GM19238 (cell line): ENCODE data around the gene IL19.
"Not testable (repeated sequence)": the region's sequence is repeated elsewhere in the genome, so short reads cannot be mapped to it uniquely, and the experiment has no call there.

Source experiments
- DNase-seq: peaks from one replicate; pipeline ENCODE4 v3.0.0; 2011; ENCODE audit warnings: low spot score; ENCODE audit not compliant: insufficient read length

IL19 gene

DNA sequence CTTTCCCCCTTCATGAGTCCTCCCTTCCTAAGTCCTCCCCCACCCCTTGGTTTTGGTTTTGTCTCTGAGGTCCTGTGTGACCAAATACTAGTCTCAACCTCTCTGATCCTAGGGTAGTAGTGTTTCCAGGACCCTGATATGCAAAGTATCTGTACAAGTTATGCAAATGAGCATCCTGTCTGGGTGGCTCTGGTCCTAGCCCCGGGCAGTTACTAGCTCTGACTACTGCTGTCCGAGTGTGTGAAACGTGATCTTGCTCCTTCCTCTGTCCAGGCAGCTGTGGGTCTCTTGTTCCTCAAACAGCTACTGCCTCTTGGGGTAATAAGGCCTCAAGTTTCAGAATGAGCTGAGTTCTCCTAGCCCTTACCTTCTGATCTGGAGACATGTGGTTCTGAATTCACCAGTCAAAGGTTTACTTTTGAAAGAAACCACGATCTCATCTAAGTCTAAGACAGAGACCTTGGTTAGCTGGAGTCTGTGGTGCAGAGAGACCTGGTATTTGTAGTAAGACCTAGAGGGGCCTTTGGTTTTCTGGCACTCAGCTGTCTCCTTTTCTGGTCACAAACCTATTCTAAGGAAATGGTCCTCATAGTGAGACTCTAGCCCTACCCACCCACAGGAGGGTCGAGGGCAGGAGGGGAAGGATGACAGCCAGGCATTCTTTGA lies 31.0 kb upstream of the IL19 start:
- peak; percentile 76 for DNase-seq

DNA sequence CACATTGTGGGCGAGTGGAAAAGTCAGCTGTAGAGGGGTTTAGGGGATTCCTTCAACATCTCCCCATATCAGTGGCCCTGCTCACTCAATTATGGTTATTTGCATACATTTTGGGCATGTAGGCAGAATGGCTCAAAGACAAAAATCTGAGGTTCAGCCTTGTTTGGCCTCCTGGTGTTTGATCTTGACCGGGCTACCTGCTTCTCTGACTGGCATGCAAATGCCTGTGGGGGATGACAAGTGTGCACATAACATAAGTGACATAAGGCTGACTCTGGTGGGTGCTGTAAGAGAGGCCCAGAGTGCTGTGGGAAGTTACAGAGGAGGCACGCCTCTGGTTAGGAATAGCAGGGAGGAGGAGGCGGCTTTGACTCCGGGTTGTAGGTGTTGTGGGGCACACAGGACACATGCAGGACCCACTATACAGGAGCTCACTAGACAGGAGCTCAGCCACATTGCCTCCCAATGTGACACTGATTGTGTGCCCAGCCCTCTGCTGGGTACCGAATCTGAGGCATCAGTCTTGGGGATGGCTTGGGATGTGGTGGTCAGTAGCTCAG lies 29.4 kb upstream of the IL19 start:
- no peak for DNase-seq

DNA sequence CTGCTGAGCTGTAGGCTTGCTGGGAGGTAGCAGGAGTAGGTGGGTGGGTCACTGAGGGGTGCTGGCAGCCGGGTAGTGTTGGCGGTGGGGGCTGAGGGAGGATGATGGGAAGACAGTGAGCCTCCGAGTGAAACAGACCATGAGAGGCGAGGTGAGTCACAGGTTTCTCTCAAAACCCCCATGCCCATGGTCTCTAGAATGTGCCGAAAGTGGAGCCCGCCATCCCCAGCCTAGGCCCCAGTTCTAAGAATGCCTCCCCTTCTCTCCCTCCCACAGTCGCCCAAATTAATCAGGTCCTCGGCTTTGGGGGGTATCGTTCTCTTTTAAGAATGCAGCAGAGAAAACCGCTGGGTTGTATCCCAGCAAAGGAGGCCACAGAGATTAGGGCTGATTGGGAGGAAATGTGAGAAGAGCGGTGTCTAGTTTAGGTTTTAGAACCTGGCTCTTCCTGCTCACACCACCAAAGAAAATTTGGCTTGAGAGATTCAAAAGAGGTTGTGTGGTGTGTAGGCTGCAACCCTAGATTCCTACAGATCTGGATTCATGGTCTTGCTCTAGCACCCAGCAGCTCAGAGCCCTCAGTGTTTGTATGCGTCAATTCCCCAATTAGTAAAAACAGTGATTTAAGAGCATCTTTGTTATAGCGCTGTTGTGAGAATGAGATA lies 27.7 kb upstream of the IL19 start:
- DNase-seq = no peak

DNA sequence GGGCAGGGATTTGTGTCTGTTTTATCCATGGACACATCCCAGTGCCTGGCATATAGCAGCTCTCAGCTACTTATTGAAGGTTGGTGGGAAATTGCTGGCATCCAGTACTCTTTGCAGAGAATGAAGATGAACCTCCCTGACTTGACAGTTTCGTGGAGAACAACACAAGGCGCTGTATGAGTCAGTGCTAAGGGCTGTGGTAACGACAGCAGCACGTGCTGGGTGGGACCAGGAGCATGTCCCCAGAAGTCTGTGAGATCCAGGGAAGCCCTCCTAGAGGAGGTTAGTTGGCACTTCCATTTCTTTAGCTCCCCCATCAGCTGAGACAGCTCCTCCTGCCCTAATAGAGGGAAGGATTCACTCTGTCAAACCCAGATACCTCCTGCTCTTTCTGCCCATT lies 25.9 kb upstream of the IL19 start:
- no peak for DNase-seq

DNA sequence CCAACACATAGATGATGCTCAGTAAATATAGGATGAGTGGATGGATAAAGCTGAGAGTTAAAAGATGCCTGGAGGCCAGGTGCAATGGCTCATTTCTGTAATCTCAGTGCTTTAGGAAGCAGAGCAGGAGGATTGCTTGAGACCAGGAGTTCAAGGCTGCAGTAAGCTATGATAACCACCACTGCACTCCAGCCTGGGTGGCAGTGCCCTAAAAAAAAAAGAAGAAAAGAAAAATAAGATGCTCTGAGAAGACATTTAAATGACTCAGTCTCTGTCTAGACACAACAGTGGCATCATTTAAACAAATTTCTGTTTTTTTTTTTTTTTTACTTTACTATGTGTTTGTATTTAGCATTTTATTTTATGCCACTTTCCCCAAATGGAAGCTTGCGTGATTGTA lies 25.3 kb upstream of the IL19 start:
- DNase-seq = no peak

DNA sequence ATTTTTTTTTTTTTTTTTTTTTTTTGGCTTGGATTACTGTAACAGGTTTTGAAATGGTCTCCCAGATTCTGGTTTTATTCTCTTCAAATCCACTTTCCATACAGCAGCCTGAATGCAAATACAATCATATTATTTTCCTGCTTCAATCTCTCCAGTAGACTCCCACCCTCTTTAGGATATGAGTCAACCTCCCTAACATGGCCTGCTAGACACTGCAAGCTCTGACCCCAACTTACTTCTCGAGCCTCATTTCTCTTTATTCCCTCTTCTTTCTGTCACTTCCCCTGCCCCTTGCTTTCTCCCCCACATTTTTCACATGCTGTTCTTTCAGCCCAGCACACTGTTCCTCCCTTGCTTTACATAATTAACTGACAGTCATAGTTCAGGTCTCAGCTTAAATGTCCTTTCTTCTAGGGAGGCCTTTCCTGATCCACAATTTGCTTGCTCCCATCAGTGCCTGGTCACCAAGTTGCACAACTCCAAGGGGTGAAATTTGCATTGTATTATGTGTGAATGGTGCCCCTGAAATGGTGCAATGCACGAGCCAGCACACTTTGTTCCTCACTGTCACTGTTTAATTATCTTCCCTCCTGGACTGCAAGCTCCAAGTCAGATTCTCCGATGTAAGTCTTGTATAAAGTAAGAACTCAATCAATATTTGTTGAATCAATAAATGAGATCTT lies 22.1 kb upstream of the IL19 start:
- no peak for DNase-seq

DNA sequence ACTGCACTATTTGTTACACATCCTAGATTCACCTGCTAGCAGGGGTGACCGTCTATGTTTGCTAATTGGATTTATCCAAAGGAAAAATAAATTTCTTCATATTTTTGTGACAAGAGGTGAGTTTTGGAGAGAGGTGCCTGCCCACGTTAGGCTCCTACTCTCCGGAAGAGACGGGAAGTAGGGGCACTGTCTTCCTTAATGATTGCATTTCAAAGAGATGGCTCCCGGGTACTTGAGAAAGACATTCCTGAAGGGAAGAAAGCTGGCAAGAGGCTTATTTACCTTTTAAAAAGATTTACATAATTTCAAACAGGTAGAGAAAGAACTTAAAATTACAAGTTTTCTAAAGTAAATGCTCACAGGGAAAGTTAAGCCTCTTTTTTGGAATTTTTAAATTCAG lies 18.7 kb upstream of the IL19 start:
- no peak for DNase-seq

DNA sequence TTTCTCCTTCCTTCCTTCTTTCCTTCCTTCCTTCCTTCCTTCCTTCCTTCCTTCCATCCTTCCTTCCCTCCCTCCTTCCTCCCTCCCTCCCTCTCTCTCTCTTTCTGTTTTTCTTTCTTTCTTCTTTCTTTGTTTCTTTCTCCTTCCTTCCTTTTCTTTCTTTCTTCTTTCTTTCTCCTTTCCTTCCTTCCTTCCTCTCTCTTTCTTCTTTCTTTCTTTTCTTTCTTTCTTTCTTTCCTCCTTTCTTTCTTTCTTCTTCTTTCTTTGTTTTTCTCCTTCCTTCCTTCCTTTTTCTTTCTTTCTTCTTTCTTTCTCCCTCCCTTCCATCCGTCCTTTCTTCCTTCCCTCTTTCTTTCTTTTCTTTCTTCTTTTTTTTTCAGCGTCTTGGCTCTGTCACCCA lies 18.1 kb upstream of the IL19 start:
- no peak for DNase-seq

DNA sequence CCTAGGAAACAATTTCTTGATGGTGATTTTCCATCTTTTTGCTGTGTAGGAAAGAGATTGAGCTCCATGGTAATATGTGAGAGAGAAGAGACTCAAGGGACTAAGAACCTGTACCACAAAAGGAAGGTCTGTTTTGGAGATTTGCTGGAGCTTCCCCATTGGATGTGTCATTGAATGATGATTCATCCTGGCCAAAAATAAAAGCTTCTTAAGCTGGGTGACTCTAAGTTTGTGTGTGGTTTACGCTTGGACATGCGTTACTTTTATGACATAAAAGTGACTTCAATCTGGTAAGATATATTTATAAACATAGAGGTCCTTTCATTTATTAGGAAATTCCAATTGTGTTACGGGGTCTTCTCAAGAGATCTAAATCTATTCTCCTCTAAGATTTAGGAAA lies 17.4 kb upstream of the IL19 start:
- no peak for DNase-seq

DNA sequence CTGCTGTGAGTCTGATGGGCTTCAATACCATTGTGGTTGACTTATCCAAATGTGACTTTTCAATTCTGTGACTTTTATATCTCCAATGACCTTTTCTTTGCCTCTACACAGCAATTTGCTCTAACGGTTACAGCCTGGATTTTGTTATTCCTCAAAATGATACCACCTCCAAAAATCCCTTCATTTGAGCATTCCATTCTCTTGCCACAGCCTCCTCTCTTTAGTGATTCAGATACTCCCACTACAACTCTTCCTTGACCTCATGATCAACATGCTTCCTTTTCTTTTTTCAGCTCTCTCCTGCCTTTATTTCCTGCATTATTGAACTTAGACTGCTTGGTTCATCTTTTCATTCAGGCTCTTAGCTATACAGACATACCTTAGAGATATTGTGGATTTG lies 16.6 kb upstream of the IL19 start:
- no peak for DNase-seq

DNA sequence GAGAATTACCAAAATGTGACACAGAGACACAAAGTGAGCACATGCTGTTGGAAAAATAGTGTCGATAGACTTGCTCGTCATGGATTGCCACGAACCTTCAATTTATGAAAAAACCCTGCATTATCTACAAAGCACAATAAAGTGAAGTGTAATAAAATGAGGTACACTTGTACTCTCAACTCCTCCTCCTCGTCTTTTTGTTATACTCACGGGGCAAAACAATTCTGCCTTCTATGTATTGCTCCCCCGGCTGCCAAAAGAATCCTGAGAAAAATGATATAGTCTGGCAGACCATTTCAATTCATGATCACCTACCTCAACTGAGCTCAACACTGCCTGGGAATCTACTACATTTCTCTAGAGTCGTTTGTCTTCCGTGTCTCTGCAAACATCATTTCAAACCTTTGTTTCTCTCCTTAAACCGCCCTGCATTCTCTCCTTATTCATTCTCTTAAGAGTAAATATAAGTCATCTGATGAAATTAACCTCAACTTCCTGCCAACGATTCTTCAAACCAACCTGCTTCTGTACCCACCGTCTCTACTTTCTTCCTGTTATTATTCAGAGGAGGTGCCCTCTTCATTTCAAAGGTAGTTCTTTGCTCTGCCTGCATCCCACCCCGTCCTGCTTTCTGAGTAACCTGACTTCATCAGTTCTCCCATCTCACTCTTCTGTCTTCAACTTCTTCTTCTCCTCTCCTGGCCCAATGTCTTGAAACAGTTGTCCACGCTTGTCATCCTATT lies 12.9 kb upstream of the IL19 start:
- no peak for DNase-seq

DNA sequence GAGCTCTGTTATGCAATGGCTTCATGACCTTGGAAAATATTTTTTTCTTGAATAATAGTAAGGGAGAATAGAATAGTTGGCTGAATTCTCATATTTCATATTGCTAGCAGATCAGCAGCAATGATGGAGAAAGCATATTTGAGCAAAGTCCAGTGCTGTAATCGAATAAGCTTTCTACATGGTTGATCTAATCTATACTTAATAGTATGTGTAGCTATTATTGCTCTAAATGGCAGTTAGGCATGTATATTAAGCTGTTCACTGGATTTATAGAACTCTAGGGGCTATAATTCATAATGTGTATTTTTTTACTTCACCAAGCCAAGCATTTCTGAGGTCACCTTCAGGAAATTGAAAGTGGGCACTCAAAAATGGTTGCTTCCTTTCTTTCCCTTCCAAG lies 10.0 kb upstream of the IL19 start:
- no peak for DNase-seq

DNA sequence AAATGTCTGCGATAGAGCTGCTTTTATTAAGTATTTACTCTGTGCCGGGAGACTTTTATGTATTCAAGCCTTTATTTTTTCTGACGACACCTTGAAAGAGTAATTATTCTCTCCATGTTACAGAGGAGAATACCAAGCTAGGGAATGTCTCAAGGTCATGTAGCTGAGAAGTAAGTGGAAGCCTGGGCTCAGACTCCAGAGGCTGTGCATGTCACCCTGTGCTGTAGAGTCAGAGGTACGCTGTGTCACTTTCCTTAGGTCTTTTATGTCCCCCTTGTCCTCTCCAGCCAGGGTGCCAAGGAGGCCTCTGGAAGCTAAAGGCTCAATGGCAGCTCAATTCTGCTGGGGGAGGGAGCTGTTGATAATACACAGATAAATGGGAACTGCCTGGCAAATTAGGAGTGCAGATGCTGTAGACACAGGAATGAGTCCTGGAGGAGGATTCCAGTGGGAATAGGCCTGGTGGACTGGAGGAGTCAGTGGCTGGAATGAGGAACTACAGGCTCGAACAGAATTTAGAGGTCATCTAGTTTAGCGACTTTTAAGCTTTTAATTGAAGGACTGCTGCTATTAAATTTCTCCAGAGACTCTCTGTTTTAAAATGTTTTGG lies 9.3 kb upstream of the IL19 start:
- no peak for DNase-seq

DNA sequence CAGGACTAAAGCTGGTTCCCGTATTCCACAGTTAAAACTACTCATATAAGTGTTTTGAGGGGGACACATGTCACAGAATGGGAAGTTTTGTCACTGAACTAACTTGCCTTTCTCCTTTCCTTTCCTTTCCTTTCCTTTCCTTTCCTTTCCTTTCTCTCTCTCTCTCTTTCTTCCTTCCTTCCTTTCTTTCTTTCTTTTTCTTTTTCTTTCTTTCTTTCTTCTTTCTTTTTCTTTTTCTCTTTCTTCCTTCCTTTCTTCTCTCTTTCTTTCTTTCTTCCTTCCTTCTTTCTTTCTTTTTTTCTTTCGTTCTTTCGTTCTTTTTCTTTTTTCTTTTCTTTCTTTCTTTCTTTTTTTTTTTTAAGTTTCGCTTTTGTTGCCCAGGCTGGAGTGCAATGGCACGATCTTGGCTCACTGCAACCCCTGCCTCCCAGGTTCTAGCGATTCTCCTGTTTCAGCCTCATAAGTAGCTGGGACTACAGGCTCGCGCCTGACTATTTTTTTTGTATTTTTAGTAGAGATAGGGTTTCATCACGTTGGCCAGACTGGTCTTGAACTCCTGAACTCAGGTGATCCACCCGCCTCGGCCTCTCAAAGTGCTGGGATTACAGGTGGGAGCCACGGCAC lies 7.7 kb upstream of the IL19 start:
- not testable (repeated sequence) for DNase-seq

DNA sequence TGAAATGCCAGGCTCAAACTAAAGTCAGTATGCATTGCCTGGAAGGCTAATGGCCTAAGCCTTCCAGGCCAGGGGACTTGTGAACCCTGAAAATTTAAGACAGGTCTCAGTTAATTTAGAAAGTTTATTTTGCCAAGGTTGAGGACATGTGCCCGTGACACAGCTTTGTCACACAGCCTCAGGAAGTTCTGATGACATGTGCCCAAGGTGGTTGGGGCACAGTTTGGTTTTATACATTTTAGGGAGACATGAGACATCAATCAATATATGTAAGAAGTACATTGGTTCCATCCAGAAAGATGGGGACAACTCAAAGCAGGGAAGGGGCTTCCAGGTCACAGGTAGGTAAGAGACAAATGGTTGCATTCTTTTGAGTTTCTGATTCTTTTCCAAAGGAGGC lies 4.8 kb upstream of the IL19 start:
- DNase-seq = not testable (repeated sequence)

DNA sequence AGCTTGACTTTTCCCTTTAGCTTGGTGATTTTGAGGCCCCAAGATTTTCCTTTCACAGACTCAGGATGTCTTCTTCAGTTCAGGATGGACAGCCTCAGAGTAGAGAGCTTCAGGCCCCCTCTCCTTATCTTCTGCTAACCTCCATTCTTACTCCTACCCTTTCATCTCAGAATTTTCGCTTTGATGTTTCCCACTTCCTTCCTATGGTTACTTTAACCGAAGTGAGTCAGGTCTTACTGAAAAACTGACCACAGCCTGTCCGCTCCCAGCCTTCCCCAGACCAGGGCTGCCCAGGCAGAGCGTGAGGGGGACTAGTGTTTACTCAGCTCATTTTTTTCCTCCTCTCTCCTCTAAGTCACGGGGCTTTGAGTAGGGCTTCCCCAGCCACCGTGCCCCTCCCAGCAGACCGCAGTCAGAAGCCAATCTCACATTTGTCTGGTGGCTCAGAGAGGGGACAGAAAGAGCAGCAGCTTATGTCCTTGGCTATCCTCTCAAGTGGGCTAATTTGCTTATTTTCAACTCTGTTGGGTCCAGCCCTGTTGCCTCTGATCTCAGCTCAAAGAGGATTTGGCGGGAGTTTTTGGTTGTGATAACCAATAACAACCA lies 4.2 kb upstream of the IL19 start:
- no peak for DNase-seq

DNA sequence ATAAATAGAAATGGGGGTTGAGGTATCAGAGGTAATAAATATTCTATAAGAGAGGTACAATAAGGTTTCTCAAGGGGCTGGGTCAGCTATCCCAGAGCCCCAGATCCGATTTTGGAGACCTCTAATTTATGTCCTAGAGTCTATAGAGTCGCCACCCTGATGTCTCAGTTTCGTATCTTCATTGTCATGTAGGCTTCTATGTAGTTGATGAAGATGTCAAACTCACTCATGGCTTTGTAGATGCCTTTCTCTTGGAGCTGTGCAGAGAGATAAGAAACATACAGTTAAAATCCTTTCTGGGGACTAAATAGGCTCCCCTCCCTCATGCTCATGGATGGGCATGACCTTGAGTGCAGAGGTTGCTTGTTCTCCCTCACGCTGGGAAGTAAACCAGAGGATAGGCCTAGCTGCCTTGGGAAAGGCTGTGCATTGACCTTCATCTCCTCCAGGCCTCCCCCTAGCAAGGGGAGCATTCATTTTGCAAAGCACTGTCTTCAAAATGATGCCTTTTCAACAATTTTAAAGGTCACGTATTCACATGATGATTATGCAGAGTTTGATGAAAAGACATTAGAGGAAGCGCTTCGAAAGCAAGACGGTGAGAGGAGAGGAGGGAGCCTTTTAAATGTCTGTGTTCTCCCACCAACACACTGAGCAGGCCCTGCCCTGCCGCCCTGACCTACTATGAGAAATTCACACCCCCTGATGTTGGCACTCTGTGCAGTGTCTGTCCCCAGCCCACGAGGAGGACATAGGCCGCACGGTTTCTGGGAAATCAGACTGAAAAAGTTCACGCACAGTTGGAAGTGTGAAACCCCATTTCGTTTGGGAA lies 1.9 kb upstream of the IL19 start:
- DNase-seq = no peak

DNA sequence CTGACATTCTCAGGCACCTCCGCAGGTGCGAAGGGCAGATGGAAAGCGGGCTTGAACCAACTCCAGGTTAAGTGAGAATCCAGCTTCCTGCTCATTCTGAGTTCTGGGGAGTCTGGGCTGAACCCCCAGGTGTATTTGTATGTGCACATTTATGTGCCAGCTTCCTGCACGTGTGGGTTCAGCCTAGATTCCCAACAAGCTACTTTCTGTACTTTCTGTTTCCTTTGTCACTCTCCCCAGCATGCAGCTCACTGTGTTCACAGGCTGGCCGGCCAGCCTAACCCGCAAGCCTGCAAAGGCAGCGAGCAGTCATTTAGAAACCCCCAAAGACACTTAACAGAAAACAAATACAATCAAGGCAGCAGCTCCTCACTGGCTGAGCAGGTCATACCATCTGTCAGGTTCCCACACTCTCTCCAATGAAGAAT lies 1.3 kb upstream of the IL19 start:
- DNase-seq = peak; percentile 53

DNA sequence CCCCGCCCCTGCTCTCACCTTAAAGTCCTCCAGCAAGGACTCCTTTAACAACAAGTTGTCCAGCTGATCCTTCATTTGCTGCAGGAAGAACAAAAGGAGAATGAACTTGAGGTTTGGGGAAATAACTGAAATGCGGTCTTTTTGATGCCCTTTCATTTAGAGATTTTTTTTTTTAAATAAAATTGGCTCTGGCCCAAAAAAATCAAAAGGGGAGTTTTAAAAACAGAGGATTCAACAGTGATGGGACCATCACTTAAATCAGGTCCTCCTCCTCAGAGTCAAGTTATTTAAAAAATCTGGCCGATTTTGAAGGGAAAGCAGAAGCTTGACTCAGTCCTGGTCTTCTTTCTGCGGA lies 742 bp downstream of the IL19 start:
- no peak for DNase-seq
